Muscle layer of colon (tissue), 2 donors: ENCODE measurements around the gene CHDH.

Experiments used
- H3K27ac ChIP-seq: one replicate; pipeline ENCODE4 v1.7.0; 2013; ENCODE audit warnings: low read depth, mild to moderate bottlenecking, low read length, moderate library complexity
- H3K27me3 ChIP-seq, 2 donors: one replicate each; pipeline ENCODE4 v1.7.0; 2013; ENCODE audit warnings: low read length in 2 of 2, mild to moderate bottlenecking in 2 of 2; ENCODE audit not compliant: insufficient read depth in 2 of 2, control insufficient read depth in 1 of 2
- H3K36me3 ChIP-seq: one replicate; pipeline ENCODE4 v1.7.0; 2013; ENCODE audit warnings: mild to moderate bottlenecking, low read length; ENCODE audit not compliant: insufficient read depth
- H3K4me1 ChIP-seq: one replicate; pipeline ENCODE4 v1.7.0; 2013; ENCODE audit warnings: mild to moderate bottlenecking, low read length; ENCODE audit not compliant: insufficient read depth
- H3K4me3 ChIP-seq, 2 donors: one replicate each; pipeline ENCODE4 v1.7.0; 2013; ENCODE audit warnings: low read length in 2 of 2, low read depth in 1 of 2, mild to moderate bottlenecking in 1 of 2, moderate library complexity in 1 of 2
- H3K9ac ChIP-seq: one replicate; pipeline ENCODE4 v1.7.0; 2013; ENCODE audit warnings: low read length
- H3K9me3 ChIP-seq: one replicate; pipeline ENCODE4 v1.7.0; 2013; ENCODE audit warnings: mild to moderate bottlenecking, low read length
- donor health status: abdominal sarcoma.
- donor health status: Adenocarcinoma of cecum.

Gene CHDH

GRCh38 chr3:53845881-53846133 lies 412 bp downstream of the CHDH start:
- H3K4me1 ChIP-seq: no peaks in the 10 kb centered on the region
- no peak overlapping the region for H3K9ac ChIP-seq
- peaks cover 9 to 18% of the 10 kb centered on the region in 2 donors for H3K27me3 ChIP-seq
- H3K4me3 ChIP-seq: peak overlapping the region; percentile 54 to 61
- no peak overlapping the region for H3K27ac ChIP-seq
- no peaks in the 10 kb centered on the region for H3K36me3 ChIP-seq
- no peaks in the 10 kb centered on the region for H3K9me3 ChIP-seq

- peaks cover 9 to 18% of the 10 kb centered on the region in 2 donors for H3K27me3 ChIP-seq
- no peaks in the 10 kb centered on the region for H3K4me1 ChIP-seq
- H3K27ac ChIP-seq: no peak overlapping the region
- no peaks in the 10 kb centered on the region for H3K36me3 ChIP-seq
- H3K9ac ChIP-seq: no peak overlapping the region
- H3K9me3 ChIP-seq: no peaks in the 10 kb centered on the region
- H3K4me3 ChIP-seq: peak overlapping the region; percentile 54 to 61
These were observed 927 bp downstream of the CHDH start for GRCh38 chr3:53845103-53845880.

DNA sequence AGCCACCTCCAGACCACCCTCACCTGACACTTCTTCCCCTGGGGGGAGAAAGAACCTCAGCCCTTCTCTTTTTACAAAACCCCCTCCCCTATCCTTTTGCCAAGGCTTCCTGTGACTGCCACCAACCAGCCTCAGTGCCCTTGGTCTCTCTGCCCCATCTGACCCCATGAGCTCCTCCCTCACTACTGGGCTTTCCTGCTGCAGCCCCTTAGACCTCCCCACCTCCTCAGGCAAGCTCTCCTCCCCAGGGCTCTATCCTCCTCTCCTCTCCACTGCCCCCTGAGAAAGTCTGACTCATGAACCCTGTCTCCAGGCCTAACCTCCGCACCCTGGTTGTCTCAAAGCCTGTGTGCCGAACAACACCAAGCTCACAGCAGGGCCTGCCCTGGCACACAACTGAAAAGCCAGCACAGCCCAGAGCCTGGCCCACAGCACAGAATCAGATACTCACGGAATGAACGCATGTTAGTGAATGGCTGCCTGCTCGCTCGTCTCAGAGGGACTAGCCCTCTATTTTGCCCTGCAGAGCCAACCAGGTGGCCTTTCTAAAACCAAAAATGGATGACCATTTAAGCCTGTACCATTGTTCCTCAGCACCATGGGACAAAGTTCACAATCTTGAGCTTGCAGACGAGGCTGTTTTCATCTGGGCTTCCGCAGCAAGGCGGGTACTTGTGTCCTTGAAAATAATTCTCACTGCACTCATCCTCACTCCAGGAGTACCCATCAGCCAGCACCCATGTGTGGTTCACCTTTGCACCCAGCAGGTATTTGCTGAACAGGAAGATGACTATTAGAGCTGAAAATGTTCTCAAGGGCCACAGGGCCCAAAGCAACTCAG lies 1.7 kb downstream of the CHDH start:
- no peak overlapping the region for H3K4me3 ChIP-seq
- H3K27ac ChIP-seq: no peak overlapping the region
- no peaks in the 10 kb centered on the region for H3K4me1 ChIP-seq
- peaks cover 9 to 18% of the 10 kb centered on the region in 2 donors for H3K27me3 ChIP-seq
- H3K9ac ChIP-seq: no peak overlapping the region
- no peaks in the 10 kb centered on the region for H3K36me3 ChIP-seq
- H3K9me3 ChIP-seq: no peaks in the 10 kb centered on the region

DNA sequence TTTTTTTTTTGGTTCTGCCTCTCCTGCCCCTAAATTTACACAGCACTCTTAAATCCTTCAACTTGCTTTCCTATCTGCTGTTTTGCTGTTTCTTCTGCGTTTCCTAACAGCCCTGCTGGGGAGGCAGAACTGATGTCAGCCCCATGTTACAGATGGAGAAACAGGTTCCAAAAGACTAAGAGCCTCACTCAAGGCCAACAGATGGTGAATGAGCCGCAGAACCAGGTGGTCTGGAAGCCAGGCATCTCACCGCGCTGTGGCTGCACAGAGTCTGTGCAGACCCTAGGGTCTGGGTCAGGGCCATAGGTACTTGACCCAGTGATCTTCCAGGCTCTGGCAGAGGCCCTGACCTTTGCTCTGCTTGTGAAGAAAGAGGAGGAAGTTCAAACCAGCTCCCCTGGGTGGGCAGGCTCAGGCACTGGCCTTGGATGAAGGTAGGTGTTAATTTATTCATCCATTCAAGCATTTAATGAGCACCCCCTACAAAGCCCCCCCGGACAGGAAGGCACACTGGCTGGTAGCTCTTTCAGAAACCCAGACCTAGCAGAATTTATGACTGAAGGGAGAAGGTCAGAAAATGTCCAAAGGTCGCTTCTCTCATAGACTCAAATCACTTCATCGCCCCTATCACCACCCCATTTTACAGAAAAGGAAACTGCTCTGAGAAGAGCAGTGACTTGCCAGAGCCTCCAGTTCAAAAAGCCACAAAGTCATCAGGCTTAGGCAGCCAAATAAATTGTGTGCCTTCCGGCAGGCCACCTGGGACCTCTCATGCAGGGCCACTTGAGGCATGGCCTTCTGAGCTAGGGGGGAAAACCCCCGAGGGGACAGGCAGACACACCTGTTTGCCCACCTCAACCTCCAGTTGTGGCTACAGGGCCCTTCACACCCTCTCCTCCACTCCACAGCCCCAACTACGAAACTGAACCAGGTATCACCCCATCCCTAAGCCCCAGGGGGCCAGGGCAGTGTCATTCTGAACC lies 2.7 kb downstream of the CHDH start:
- Histone ChIP-seq H3K27me3 (peaks cover 9 to 13% of the 10 kb centered on the region in 2 donors), H3K27ac (no peak overlapping the region), H3K36me3 (no peaks in the 10 kb centered on the region), H3K4me3 (no peak overlapping the region), H3K4me1 (no peaks in the 10 kb centered on the region), H3K9me3 (no peaks in the 10 kb centered on the region), H3K9ac (no peak overlapping the region)

DNA sequence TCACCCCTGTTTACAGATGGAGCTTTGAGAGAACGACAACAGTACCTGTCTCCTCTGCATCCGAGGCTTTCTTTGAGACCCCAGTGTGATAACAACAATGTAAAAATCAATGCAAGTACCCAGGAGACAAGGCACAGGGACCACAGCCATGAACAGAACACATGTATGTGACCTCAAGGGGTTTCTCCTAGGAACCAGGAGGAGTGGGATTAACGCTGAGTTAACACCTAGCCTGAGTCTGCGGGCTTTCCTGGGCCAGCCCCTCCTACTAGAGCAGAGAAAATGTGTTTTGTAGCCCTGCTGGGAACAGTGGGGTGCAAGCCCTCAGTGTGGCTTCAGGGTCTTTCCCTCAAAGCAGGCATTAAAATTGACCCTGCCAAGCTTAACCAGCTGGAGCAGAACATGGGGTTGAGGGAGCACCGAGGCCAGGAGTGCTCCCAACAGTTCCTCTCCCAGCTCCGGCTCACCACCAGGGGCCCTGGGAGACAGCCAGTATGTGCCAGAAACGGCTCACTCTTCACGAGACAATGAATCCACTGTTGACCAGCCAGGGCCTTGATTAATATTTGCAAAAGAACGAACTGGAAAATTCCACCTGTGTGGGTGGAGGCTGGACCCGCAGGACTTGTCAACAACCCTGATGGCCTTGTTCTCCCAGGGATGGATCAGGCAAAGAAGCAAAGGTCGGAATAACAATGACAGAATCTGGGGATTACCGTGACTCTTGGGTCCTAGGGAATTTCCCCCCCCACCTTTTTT lies 3.6 kb downstream of the CHDH start:
- Histone ChIP-seq H3K9ac (no peak overlapping the region), H3K4me1 (no peaks in the 10 kb centered on the region), H3K27me3 (peaks cover 9 to 12% of the 10 kb centered on the region in 2 donors), H3K27ac (no peak overlapping the region), H3K4me3 (no peak overlapping the region), H3K9me3 (no peaks in the 10 kb centered on the region), H3K36me3 (no peaks in the 10 kb centered on the region)

DNA sequence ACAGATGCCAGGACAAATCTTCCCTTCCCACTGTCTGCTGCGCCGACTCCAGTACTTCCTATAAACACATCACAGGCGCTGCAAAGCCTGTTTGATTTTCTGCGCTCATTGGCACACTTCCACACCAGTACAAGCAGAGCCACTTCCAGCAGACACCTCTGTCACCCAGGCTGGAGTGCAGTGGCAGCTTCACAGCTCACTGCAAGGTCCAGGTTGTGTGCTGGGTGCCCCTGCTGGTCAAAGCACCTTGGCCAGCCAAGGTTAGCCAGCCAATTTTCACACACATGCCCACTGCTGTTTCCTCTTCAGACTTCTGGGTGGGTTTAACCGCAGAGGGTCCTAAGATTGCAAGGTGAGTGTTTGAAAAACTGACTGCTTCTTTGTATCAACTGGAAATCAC lies 4.9 kb downstream of the CHDH start:
- no peak overlapping the region for H3K27ac ChIP-seq
- peaks cover 0 to 1% of the 10 kb centered on the region in 2 donors for H3K27me3 ChIP-seq
- H3K4me1 ChIP-seq: no peaks in the 10 kb centered on the region
- no peak overlapping the region for H3K9ac ChIP-seq
- no peaks in the 10 kb centered on the region for H3K9me3 ChIP-seq
- H3K4me3 ChIP-seq: no peak overlapping the region
- H3K36me3 ChIP-seq: no peaks in the 10 kb centered on the region

DNA sequence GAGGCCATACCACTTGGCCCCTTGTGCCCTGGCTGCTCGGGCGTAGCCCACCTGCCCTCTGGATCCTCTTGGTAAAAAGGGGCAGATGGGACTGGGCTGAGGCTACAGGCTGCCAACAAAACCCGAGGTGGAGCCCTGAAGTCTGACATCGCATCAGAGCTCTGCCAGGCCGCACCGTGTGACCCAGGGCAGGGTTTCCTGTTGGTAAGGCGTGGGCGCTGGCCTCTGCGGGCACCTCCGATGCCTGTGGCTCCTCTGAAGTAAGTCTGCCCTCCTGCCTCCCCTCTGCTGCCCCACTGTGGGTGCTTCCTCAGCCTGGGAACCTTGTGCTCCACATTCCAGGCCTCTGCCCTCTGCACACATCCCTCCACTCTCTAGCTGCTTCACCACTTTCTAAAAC lies 8.9 kb downstream of the CHDH start:
- Histone ChIP-seq H3K4me3 (no peak overlapping the region), H3K36me3 (no peaks in the 10 kb centered on the region), H3K9me3 (no peaks in the 10 kb centered on the region), H3K4me1 (no peaks in the 10 kb centered on the region), H3K27ac (no peak overlapping the region), H3K9ac (no peak overlapping the region), H3K27me3 (no peaks in the 10 kb centered on the region)

GRCh38 chr3:53836084-53836872 lies 9.9 kb downstream of the CHDH start:
- Histone ChIP-seq H3K4me1 (no peaks in the 10 kb centered on the region), H3K4me3 (no peak overlapping the region), H3K27me3 (no peaks in the 10 kb centered on the region), H3K9me3 (no peaks in the 10 kb centered on the region), H3K27ac (no peak overlapping the region), H3K36me3 (no peaks in the 10 kb centered on the region), H3K9ac (no peak overlapping the region)

DNA sequence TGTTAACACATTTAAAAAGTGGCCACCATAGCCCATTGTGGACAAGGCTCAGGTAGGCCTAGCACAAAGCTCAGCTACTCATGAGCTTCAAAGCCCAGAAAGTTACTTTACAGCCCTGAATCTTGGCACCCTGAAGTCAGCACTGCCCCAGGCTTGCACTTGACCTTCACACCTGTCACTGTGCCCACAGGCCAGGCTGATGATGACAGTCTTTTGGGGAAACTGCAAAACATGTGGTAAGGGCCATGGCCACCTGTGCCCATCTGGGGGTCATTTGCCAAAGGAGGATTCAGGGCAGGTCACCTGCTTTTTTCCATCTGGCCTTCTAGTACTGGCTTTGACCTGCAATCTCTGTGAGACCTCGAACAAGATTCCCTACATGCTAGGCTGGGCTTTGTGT lies 11.0 kb downstream of the CHDH start:
- Histone ChIP-seq H3K36me3 (no peaks in the 10 kb centered on the region), H3K27me3 (no peaks in the 10 kb centered on the region), H3K4me1 (no peaks in the 10 kb centered on the region), H3K27ac (no peak overlapping the region), H3K9ac (no peak overlapping the region), H3K9me3 (no peaks in the 10 kb centered on the region), H3K4me3 (no peak overlapping the region)

GRCh38 chr3:53834429-53835095 lies 11.7 kb downstream of the CHDH start:
- Histone ChIP-seq H3K27ac (no peak overlapping the region), H3K9me3 (no peaks in the 10 kb centered on the region), H3K27me3 (no peaks in the 10 kb centered on the region), H3K4me3 (no peak overlapping the region), H3K4me1 (no peaks in the 10 kb centered on the region), H3K36me3 (no peaks in the 10 kb centered on the region), H3K9ac (no peak overlapping the region)
